ENCODE data around the gene C22orf15.

C22orf15 gene

DNA sequence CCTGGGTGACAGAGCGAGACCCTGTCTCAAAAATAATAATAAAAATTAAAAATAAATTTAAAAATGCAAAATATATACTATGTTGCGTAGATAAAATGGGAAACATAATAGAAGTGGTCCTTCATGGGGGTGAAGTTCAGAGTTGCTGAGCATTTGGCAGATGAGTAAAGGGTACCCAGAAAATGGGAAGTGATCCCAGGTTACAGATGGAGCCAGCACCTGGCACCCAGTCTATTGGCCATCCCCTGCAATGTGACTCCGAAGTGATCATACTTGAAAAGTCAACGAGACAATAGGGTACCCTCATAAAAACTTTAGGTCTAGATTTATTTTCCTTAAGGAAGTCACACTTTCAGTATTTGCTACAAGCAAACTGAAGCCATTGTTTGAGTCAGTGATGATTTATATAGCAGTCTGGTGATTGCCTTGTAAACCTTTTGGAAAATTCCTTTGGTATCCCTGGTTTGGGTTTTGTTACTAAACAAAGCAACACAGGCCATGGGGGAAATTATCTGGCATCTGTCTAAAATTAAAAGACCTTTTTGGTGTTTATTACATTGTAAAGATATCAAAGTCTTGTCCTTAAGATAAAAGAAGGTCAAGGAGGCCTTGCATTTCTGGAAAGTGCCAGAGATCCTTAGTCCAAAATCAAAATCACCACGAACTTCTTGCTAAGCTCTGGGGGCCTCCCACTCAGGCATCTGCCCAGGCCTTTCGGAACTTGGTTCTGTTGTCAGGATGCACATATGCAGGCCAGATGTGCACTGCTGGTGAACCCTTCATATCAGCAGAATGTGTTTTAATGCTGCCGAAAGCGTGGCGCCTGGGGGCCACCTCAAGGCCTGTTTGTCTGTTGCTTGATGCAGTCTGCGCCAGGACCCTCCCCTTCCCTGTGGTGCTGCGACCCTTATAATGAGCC, 28.3 kb downstream of the C22orf15 start:
- DNase-seq: no peak

DNA sequence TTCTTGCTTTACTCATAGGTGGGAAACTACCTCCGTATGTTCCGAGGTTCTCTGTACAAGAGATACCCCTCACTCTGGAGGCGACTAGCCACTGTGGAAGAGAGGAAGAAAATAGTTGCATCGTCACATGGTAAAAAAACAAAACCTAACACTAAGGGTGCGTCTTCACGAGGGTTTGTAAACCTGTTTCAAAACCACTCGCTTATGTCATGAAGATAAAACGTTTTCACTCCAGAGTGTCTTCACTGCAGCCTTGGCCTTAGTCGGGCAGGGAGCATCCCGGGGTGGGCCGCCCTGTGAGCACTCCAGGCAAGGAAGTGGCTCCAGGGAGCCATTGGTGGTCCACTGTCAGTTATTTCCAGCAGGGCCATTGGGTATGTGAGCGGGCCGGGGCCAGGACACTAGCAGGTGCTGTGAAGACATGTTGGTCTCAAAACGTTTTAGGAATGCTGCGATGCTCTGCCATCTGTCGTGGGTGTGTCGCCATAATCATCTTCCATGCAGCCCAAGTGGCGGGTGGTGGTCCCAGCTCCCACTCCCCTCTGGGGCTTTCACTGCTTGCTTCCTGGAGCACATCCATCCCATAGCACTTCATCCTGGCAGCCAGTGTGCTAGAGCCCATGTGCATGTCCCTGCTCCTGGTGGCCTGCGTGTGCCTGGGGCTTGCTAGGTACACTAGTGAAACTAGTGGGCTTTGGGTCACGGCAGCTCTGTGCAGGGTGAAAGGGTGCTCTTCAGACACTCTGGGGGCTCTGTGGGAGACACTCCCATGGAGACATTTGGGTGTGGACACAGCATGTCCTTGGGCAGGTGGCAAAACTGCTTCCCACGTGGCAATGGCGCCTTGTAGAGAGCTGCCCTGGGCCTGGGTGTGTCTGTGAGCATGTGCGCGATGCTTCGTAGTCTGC, 29.2 kb downstream of the C22orf15 start:
- no peak for DNase-seq

DNA sequence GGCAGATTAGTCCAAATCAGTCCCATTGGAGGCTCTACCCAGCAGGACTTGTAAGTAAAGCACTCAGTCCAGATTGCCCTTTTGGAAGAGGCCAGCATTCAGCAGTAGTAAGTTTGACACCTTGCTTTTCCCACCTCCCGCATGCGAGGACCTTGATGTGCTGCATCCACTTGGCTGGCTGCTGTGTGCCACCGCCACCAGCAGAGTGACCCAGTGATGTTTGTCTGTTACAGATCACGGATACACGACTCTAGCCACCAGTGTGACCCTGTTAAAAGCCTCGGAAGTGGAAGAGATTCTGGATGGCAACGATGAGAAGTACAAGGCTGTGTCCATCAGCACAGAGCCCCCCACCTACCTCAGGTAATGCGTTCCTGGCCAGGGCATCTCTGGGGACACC, 30.5 kb downstream of the C22orf15 start:
- DNase-seq: no peak

DNA sequence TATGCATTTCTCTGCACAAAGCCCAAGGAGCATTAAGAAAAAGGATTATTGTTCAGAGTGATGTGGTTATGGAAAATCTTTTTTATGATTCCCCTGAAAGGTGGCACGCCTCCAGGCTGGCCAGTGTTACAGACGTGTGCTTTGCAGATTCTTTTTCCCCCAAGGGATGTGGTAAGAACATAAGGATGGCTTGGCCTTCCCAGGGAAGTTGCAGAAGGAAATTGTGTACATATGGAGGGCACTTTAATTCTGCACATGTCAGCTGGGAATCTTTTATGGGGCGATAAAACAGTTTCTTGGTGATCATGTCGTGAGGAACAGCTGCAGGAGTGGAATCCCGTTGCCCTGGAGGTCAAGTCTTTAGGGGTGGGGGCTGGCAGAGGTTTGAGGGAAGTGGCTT, 33.7 kb downstream of the C22orf15 start:
- no peak for DNase-seq

DNA sequence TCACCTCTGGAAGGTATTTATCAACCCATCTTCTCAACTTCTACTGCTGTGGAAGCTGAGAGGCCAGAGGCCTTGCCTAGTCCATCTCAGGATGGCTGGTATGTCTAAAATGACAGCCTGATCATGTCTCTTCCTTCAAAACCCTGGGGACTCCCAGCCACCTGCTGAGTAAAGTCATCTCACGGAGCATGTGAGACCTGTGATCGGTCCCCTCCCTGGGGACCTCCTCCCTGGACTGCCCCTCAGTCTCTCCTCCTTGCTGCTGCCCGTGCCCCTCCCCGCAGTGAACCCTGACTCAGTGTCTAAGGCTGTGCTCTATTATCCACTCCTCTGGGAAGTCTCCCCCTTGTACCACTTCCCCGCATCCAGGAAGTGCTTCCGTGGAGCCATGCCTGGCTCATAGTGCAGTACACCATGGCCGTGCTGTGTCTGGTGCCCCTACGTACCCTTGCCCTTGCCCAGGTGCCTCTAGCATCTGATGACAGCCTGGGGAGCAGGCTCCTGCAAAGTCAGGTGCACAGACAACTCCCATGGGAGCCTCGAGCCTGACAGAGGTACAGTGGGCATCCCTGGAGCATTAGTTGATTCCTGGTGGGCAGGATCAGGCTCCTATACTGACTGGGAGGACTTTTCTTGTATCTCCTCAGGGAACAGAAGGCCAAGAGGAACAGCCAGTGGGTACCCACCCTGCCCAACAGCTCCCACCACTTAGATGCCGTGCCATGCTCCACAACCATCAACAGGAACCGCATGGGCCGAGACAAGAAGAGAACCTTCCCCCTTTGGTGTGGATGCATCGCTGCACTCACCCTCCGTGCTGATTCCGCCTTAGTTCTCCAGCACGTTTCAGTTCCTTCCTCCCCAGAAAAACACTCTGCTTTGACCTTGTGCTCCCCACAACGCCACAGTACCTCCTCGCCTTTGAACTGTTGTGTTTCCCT, 37.8 kb downstream of the C22orf15 start:
- DNase-seq: no peak

DNA sequence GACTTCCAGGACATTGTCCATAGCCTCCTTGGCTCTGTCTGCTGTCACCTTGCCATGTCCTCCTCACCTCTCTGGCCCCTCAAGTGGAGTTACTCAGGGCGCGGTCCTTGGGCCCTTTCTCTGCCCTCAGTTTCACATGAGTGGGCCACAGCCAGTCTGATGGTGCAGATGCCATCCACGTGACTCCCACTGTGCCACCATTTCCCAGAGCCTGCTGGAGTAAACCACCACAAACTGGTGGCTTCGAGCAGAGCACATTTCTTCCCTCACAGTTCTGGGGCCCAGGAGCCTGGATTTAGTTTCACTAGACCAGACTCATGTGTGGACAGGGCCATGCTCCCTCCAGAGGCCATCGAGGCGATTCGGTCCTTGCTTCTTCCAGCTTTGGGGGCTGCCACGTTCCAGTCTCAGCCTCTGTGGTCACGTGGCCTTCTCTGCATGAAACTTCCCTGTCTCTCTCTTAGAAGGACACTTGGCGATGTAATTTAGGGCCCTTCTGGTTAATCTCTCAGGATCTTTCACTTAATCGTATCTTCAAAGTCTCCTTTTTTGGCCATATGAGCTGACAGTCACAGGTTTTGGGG, 38.5 kb downstream of the C22orf15 start:
- no peak for DNase-seq

DNA sequence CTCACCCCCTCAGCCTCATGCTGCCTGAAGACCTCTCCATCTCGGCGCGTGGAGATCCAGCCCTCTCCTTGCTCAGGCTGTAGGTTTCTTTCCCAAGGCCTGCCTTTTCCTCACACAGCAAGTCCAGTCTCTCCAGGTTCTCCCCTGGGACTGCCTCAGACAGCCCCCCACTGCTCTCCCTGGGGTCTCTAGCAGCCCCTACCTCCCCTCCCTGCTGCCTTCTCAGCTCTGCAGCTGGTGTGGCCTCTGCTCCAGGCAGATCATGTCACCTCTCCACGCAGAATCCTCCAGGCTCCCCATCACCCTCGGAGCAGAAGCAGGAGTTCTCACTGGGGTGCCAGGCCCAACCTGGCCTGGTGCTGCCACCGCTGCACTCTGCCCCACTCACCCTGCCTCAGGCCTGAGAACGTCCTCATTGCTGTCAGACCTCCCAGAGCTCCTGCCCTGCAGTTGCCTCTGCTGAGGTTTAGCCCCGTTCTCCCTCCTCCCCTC, 39.1 kb downstream of the C22orf15 start:
- DNase-seq: no peak

DNA sequence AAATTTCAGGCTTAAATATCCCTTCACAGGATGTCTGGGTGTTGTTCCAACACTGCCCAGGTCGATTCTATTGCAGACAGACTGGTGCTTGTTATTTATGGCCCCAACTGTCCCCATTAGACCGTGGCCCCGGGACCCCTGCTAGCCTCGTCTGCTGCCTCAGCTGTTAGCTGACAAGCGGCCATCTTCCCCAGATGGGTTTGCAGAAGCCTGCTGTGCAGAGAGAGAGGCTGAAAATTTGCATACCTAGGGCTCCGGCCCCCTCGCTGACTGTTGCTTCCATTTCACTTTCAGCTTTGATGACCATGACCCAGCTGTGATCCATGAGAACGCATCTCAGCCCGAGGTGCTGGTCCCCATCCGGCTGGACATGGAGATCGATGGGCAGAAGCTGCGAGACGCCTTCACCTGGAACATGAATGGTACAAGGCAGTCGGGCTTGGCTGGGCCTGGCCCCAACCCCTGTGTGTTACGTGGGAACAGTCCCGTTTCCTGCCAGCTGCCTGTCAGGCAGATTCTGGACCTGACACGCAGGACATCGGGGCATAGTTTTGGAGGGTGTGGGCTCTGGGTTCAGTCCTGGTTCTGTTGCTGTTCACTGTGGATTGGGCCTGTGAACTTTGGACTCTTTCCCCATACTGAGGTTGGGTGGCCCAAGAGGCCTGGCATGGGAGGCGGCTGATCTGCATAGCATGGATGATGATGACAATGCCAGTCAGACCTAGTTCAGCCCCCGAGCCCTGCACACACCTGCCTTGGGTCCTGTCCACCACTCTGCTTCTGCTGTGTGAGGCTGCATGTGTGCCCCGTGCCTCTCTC, 40.4 kb downstream of the C22orf15 start:
- DNase-seq: no peak

DNA sequence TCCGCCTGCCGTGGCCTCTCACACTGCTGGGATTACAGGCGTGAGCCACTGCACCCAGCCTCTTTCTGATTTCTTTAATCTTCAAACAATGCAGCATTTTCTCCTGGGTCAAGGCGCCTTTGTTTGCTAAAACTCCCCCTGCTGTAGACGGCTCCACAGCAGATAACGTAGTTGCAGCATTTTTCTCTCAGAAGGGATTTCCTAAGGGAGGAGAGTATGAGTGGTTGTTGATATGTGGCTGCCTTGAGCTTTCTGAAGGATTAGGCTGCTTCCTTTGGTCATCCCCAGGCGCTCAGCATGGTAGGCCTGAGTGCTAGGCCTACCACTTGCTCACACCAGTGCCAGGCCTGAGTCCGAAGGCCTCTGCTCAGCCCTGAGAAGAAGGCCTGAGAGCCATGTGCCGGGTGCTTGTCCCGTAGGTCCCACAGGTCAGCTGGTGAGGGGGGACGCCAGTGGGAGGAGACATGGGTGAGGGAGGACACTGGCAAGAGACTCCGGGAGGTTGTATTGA, 42.0 kb downstream of the C22orf15 start:
- no peak for DNase-seq

DNA sequence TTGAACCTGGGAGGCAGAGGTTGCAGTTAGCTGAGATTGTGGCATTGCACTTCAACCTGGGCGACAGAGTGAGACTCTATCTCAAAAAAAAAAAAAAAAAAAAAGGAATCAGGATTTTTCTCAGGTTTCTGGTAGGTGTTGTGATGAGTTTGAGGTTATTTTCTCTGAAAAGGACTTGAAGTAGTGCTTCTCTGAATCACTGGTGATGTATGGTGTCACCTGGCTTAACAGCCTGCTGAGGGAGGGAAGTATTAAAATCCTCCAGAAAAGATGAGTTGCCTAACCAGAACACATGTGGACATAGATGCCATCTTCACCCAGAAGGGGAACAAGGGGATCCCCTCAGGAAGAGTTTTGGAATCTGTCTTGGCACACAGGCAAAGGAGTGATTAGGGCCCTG, 44.0 kb downstream of the C22orf15 start:
- DNase-seq: no peak

DNA sequence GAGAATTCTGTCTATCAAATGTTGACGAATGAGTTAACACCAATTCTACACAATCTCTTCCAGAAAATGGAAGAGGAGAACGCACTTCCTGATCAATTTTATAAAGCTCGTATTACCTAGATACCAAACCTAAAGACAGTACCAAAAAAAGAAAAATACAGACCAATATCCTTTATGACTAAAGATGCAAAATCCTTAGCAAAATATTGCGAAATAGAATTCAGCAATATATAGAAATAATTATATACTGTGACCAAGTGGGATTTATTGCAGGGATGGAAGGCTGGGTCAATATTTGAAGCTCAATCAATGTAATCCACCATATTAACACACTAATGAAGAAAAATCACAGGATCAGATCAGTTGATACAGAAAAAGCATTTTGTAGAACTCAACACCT, 49.6 kb downstream of the C22orf15 start:
- DNase-seq: no peak

All from amniotic stem cell (primary cell).